GM21515 (cell line): ENCODE measurements around the gene CAPN8.

Experiments
- ATAC-seq: cut with Tn5 transposase; IDR thresholded peaks from one replicate; pipeline ENCODE4 v1.9.1; 2021; ENCODE audit not compliant: unreplicated experiment

CAPN8 gene

DNA sequence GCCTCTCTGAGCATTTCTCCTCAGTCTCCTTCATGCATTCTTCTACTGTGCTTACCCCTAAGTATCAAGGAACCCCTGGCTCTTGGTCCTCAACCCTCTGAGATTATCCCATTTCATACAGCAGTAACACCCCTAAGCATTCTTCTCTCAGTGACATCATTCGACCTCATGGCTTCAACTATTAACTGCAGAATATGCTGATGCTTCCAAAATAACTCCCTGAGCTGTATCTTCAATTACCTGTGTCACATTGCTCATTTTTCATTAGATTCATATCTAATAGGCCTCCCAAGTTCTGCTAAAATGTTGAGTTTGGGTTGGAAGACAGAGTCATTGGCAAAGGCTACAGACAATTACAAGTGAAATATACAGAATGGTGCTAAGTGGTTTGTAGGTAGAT is 7.5 kb downstream of the CAPN8 start:
- ATAC-seq, result no peak

DNA sequence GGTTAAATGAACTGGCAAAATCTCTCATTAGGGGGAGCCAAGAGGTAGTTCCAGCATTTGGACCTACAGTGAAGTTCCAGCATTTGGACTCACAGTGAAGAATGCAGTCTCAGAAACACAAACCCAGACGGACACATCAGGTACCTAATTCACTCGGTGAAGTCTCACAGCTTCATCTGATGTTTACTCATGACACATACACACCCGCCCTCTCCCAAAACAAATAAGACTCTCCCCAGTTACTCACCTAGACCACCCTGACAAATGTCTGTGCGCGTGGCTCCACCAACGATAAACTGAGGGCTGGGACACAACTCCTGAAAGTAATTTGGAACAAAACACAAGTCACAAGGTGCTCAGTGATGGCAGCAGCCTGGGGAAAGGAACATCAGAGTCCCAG is 11.4 kb downstream of the CAPN8 start:
- no peak for ATAC-seq

DNA sequence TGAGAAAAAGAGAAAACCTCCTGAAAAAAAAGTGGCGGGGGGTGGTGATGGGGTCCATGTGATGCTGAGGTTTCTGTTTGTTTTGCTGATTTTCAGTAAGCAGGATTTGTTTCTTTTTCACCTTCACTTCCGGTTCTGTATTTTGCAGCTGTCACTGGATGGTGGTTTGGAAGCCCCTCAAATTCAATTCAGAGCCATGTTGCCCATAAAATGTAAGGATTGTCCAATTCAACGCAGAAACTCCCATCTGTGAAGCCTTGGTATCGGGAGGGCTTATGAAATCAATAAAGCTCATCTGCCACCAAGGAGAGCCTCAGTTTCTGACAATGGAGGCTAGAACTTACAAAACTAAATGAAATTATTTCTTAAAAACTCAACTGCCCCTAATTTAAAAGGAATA is 12.1 kb downstream of the CAPN8 start:
- ATAC-seq, result no peak

DNA sequence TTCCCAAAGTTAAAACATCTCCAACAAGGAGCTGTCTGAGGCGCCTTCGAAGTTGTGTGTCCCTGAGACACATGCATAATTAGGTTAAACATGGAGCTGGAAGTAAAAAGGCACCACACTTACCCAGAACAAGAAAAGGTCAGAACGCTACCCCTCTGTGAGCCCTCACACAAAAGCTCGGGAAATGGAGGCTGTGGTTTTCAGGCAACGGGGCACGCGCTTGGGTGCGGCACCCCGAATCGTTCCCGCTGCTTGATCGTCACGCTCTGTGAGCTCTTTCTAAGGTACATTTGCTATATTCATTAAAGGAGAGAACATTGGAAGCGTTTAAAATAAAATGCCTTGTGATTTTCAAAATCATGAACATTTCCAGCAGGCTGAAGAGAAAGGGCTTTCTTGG is 12.5 kb downstream of the CAPN8 start:
- no peak for ATAC-seq

DNA sequence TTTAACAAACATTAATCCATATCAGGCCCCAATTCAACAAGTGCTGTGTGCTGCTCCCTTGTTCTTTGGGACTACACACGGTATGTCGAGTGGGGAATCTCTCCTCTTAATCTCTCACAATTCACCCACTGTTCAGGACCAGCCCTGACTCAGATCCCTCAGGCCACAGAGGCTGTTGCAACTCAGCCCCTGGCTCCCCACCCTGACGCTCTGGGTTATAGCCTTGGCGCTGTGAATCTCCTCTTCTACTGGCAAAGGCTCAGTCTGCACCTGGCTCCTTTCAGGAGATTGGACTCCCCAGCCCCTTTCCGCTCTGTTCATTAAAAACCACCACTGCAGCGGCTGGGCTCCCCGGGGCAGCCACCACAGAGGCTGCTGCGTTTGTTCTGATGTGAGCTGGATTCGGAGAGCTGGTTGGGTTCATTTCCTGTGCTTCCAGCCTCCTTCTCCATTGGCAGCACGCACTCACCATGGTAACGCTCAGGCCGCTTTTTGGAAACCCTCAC is 13.0 kb downstream of the CAPN8 start:
- no peak for ATAC-seq

DNA sequence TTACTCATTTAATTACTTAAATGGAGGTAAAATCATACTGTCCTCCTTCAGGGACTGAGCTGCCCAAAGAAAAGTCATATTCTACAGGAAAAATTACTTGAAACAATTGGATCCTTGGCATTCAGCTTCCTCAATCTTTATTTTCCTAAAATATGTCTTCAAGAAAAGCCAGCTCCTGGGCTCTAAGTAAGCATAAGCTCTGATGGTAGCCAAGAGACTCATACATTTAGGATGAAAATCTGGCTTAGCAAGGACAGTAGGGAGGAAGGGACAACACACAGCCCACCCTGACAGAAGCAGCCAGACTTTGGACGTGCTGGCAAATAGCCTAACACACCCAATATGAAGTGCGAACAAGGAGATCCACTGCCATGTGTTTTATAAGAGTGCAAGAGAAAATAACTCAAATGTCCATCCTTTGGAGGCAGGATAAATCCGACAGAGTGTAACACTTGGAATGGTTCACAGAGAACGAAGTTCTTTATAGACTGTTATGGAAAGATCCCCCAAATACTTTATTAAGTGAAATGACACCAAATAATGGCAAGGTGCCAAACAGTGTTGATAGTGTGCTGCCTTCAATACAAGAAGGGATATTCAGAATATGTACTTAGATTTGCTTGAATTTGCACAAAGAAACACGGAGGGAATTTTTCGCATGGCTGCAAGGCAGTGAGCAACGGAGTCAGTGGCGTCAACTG is 14.1 kb downstream of the CAPN8 start:
- no peak for ATAC-seq

DNA sequence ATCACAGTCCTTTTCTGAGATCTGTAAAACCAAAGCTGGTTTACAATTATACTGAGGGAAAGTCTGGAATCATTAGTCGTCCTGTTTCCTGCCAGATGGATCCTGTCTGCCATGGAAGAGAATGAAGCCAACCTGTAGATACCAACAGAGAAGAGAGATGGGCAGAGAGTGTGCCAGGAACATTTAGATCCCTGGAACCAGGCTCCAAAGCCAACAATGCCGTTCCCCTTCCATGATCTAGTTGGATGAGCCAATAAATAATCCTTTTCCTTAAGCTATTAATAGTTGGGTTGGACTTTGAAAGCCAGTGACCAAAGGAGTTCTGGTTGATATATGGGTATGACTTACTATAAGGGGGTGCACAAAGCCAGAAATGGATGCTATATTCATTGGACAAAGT is 15.0 kb downstream of the CAPN8 start:
- no peak for ATAC-seq

DNA sequence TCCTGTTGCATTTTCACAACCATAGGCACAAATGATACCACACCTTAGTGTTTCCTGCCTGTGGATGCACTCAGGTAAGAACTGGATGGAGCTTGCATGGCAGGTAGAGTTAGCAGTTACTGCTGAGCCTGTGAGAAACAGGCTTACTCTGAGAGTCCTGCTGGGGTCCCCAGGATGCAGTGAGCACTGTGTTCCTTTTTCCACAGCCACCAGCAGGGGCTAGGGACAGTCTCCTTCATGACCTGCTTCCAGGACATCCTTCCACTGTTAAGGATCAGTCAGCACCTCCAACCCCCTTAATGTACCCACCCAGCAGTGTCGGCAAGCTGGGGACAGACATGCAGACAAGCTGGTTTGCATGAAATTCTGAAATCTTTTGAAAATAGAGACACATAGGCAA is 16.3 kb downstream of the CAPN8 start:
- no peak for ATAC-seq

DNA sequence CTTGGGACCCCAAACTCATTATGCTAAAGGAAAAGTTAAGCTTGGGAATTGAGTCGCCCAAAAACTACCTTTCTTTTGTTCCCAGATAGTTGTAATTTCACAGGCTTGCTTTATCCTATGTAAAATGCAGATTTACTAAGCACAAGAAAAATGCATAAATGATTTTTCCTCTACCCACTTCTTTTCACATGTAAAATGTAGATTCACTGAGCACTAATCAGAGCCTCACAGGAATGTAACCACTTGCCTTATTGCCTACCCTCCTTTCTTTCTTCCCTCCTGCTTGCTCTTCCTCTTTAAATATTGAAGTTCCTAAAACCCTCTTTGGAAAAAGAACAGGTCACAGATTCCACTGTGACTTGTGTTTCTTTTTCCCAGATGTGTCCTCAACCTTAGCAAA is 18.3 kb downstream of the CAPN8 start:
- ATAC-seq, result no peak

DNA sequence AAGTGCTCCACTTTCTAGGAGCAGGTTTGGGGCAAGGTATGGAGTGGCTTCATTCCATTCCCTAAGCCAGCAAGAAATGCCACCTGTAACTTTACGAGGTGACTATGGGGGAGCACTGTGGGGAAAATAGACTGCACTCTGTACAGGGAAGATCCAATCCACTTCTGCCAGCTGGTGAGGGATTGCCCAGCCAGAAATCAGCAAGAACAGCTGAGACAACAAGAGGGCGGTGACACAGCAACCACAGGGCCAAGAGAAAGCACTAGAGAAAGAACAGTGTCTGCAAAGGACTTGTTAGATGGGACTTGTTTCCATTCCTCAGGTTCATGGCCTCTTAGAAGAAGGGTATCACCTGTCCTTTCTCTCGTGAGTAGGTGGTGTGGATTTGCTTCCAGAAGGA is 19.6 kb downstream of the CAPN8 start:
- ATAC-seq, result no peak

DNA sequence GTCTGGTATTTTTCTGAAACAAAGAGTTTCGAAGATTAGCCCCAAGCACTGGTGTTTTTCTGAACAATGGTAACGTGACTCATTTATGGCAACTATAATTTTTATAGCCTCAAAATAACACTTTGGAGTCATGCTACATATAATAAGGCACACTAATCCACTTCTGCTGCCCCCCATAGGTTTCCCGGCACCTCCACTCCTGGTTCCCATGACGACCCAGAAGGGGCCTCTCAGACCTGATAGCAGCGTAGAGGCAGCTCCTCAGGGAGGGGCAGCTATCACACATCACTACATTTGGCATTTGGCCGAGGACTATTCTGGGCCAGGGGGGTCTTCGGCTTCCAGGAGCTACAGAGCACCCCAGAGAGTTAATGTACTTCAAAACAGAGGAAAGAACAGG is 23.3 kb downstream of the CAPN8 start:
- no peak for ATAC-seq

DNA sequence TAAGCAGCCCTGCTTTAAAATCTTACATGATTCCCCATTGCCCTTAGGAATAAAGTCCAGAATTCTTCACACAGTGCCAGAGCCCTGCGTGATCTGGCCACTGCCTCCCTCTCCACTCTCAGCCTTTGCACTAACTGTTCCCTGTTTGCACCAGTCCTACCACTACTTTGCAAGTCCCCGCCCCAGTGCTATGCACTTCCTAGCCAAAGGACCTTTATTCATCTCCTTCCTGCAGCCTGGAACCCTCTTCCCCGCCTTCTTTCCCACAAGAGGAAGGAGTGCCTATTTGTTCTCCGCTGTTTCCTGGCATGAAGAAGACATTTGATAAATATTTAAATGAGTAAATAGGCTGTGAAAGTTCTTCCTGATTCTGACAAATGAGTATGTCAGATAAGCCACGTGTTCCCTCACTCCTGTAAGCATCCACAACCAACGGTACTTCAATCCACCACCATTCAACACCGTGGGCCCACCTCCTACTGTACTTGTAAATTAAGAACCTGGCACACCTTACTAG is 23.9 kb downstream of the CAPN8 start:
- ATAC-seq, result no peak

DNA sequence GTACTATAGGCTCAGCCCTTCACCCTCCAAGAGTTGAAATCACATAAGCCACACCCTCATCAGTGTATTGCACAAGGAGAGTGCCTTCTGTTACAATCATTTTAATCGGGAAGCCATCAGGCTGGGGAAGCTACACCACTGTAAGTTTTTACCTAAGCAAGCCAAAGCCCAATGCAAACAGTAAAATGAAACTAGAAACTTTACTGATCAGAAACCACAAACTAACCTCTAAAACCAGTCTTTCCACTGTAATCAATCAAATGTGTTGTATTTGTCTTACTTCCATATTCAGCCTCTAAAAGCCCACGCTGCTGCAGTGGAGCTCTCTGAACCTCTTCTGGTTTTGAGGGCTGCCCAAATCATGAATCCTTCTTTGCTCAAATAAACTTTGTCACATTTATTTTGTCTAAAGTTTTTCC is 26.2 kb downstream of the CAPN8 start:
- ATAC-seq, result no peak

DNA sequence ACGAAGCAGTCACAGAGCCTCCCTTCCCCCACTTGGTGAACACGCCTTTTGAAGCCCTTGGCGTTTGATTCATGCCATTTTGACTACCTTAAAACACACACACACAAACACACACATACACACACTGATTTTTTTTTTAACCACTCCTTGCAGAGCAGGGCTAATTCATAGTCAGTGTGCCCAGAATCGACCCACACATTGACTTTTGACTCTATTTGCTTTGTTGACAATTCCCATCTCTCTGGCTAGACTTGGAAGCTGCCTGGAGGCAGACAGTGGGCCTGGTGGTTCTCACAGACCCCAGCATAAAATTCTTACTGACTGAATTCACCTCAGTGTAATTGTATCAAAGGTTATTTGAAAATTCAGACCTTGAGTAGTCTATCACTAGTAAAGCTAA is 30.3 kb downstream of the CAPN8 start:
- ATAC-seq, result no peak

DNA sequence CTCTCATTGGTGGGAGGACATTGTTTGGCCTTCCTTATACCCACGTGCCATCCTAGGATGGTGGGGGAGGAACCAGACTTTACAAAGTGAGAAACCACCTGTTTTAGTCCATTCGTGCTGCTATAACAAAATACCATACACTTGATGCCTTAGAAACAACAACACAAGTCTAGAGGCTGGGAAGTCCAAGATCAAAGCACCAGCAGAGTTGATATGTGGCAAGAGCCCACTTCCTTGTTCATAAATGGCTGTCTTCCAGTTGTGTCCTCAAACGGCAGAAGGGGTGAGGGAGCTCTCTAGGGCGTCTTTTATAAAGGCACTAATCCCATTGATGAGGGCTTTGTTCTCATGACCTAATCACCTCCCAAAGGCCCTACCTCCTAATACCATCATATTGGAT is 31.1 kb downstream of the CAPN8 start:
- ATAC-seq, result no peak

DNA sequence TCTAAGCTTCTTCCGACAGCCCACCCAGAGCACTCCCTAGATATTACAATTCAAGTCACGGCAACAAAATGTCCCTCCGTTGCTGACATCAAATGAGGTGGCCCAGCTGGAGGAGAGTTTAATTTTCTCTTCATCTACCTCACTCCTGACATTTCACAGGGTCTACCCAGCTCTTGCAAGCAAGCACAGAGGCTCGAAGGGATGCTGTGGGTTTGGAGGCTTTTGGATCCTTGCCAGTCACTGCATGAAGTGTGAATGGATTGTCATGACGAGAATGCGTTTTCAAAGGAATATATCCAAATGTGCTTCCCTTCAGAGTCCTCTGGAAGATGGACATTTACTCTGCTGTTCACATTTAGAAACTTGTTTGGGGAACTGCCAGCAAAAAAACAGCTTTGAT is 33.5 kb downstream of the CAPN8 start:
- ATAC-seq, result no peak

DNA sequence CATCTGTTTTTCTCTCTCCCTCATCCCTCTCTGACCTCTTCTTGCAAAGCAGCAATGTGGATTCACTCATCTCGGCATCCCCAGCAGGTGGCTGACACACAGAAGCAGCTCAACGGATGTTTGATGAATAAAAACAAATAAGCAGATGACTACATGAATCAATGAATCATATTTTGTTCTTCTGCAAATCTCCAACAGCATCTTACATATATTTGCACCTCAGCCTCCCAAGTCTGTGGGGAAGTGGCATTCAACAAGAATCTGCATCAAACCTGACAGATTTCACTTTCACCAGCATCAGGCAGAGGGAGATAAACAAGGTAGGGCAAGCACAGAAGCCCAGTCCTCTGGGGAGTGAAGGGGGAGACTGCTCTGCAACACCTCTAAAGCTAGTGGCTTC is 34.0 kb downstream of the CAPN8 start:
- no peak for ATAC-seq

DNA sequence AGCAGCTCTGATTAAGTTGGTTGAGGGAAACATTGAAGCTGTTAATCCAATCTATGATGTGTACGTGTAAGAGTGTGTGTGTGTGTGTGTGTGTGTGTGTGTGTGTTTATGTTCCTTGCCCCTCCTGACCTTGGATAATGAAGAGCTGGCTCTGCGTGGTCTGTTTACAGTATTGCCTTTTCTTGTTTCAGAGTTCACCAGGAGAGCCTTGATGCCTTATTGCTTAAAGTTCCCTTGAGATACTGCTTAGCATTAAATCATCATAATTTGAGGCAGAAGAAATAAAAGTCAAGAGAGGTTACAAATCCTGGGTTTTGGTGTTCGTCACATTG is 36.4 kb downstream of the CAPN8 start:
- ATAC-seq, result no peak

DNA sequence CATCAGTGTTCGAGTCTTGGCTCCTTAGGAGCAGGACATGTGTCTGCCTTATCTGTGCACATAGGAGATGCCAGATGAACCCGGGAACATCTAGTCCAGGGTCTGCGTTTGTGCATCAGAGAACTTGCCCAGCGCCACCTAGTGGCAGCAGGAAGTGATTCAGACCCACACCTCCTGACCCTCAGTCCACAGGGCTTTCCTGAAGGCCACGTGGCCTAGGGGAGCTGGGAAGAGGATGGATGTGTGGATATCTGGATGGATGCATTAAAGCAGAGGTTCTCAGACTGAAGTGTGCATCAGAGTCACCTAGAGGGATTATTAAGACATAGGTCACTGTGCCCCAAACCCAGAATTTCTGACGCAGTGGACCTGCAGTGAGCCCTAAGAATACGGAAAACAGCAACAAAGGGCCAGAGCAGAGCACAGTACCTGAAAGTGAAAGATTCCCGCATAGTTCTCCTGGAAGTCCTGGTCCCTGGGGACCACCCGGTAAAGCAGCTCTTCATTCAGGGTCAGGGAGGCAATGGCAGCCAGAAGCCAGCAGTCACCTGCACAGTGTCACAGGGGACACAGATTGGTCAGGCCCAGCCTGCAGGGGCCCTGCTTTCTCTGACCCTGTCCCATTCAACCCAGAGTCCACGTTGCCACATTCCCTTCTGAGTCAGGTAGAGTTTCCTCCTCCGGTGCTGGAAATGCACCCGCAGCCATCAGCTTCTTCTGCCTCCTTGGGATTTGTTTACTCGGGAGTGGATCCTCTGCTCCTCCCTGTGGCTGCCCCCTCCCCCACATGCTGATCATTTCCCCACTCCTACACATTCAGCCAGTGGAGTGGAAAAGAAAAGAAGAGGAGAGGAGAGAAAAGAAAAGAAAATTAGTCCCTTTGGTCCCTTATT is 37.0 kb downstream of the CAPN8 start:
- peak; percentile 70 for ATAC-seq

DNA sequence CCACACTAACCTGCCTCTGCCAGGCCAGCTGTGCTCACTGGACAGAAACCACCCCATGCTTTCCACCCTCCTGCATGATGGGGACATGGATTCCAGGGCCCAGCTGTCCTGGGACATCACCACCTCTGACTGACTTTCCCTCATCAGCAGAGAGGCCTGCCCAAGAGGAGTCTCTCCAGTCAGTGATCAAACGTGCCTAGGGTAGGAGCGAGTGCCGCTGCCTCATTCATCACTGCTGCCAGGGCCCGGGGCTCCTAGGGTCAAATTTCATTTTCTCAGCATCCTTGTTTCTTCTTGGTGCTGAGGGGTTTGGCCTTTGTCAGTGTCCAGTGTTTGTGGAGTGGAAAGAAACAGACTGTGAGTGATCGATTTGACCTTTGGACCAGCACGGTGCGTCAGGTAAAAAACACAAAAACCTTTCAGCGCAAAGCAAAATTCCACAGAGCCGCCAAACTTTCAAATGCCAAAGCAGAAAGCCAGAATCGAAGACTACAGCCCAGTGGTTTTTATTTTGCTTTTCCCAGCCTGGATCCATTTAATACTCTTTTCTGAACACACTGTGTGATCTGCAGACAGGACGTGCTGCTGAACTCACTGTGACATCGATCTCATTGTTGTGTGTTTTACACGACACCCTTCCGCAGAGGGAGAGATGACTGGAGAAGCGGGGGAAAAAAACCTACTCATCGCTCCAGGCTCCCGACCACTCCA is 43.2 kb downstream of the CAPN8 start:
- no peak for ATAC-seq

DNA sequence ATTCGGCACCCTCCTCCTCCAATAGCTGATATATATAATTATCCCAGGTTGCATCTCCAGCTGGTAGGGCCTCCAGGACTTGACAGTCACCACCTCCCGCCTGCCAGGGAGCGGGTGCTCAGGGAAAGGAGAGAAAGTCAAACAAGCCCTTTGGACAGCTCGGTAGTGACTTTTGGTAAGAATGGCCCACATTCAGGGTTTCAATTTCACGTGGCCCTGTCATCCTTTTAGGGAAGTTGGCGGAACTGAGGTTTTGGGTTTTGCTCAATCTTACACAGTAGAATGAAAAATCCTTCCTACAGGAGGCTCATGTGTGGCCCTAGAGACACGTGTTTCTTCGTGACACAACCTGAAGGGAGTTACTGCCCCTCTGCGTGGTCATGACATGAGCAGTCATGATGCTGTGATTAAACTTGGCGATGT is 44.2 kb downstream of the CAPN8 start:
- ATAC-seq, result peak; percentile 89
